Effector memory CD4-positive, alpha-beta T cell (primary cell): ENCODE data around the gene PVR.
"Not testable (repeated sequence)": the region's sequence is repeated elsewhere in the genome, so short reads cannot be mapped to it uniquely, and the experiment has no call there.

ENCODE experiments used
- DNase-seq, 3 donors: peaks; one replicate each; pipeline ENCODE4 v3.0.0-alpha.2; 2020
- H3K27ac ChIP-seq: 2 replicates; pipeline ENCODE4 v1.7.0; 2013; ENCODE audit warnings: mild to moderate bottlenecking, low read length, moderate library complexity; ENCODE audit not compliant: insufficient read depth, poor library complexity, severe bottlenecking
- H3K27me3 ChIP-seq: replicated peaks from 2 replicates; pipeline ENCODE4 v1.7.0; 2013; ENCODE audit warnings: mild to moderate bottlenecking, low read length; ENCODE audit not compliant: insufficient read depth, control insufficient read depth, poor library complexity, severe bottlenecking
- H3K36me3 ChIP-seq: 2 replicates; pipeline ENCODE4 v1.7.0; 2013; ENCODE audit warnings: mild to moderate bottlenecking, low read length, moderate library complexity; ENCODE audit not compliant: control insufficient read depth, insufficient read depth
- H3K4me1 ChIP-seq: 2 replicates; pipeline ENCODE4 v1.7.0; 2013; ENCODE audit warnings: low read length, mild to moderate bottlenecking; ENCODE audit not compliant: control insufficient read depth, insufficient read depth, poor library complexity, severe bottlenecking
- H3K4me3 ChIP-seq: 2 replicates; pipeline ENCODE4 v1.7.0; 2013; ENCODE audit warnings: low read length, low read depth, mild to moderate bottlenecking; ENCODE audit not compliant: insufficient read depth, poor library complexity, severe bottlenecking
- H3K9me3 ChIP-seq: 2 replicates; pipeline ENCODE4 v1.7.0; 2013; ENCODE audit warnings: mild to moderate bottlenecking, low read length, moderate library complexity; ENCODE audit not compliant: control insufficient read depth

PVR gene

GRCh38 chr19:44682807-44683206 is 39.1 kb downstream of the PVR start:
- H3K4me3 ChIP-seq = no peak overlapping the region
- H3K4me1 ChIP-seq = no peaks in the 10 kb centered on the region
- no peak overlapping the region for H3K27ac ChIP-seq
- H3K36me3 ChIP-seq = no peaks in the 10 kb centered on the region
- no peaks in the 10 kb centered on the region for H3K27me3 ChIP-seq
- no peak for DNase-seq
- H3K9me3 ChIP-seq = no peaks in the 10 kb centered on the region

GRCh38 chr19:44683434-44684210 is 39.9 kb downstream of the PVR start:
- H3K4me3 ChIP-seq = no peak overlapping the region
- no peak for DNase-seq
- H3K4me1 ChIP-seq = no peaks in the 10 kb centered on the region

GRCh38 chr19:44684396-44684795 is 40.7 kb downstream of the PVR start:
- DNase-seq, H3K4me3 ChIP-seq, H3K36me3 ChIP-seq, H3K27ac ChIP-seq, H3K4me1 ChIP-seq, H3K9me3 ChIP-seq, H3K27me3 ChIP-seq: not testable (repeated sequence)

More at GRCh38 chr19:44683434-44684210, 39.9 kb downstream of the PVR start:
- no peaks in the 10 kb centered on the region for H3K9me3 ChIP-seq
- no peaks in the 10 kb centered on the region for H3K27me3 ChIP-seq
- H3K27ac ChIP-seq = no peak overlapping the region
- H3K36me3 ChIP-seq = no peaks in the 10 kb centered on the region

- no peaks in the 10 kb centered on the region for H3K4me1 ChIP-seq
- no peak overlapping the region for H3K4me3 ChIP-seq
- H3K27ac ChIP-seq = no peak overlapping the region
- no peaks in the 10 kb centered on the region for H3K36me3 ChIP-seq
- H3K9me3 ChIP-seq = no peaks in the 10 kb centered on the region
- DNase-seq = no peak
- no peaks in the 10 kb centered on the region for H3K27me3 ChIP-seq
These were observed 41.5 kb downstream of the PVR start for GRCh38 chr19:44684892-44685863.

GRCh38 chr19:44685877-44686276 is 42.2 kb downstream of the PVR start:
- Histone ChIP-seq H3K27ac (no peak overlapping the region), H3K4me3 (no peak overlapping the region), H3K27me3 (no peaks in the 10 kb centered on the region), H3K9me3 (no peaks in the 10 kb centered on the region), H3K4me1 (no peaks in the 10 kb centered on the region), H3K36me3 (no peaks in the 10 kb centered on the region)
- DNase-seq = no peak

- H3K4me1 ChIP-seq = peaks cover 4% of the 10 kb centered on the region
- no peak for DNase-seq
These were observed 43.2 kb downstream of the PVR start for GRCh38 chr19:44686896-44687295.

GRCh38 chr19:44687888-44688287 is 44.2 kb downstream of the PVR start:
- no peaks in the 10 kb centered on the region for H3K27me3 ChIP-seq
- H3K9me3 ChIP-seq = no peaks in the 10 kb centered on the region
- no peak overlapping the region for H3K27ac ChIP-seq
- DNase-seq = no peak
- H3K4me3 ChIP-seq = no peak overlapping the region
- peaks cover 14% of the 10 kb centered on the region for H3K4me1 ChIP-seq
- H3K36me3 ChIP-seq = no peaks in the 10 kb centered on the region

More at GRCh38 chr19:44686896-44687295, 43.2 kb downstream of the PVR start:
- Histone ChIP-seq H3K27ac (no peak overlapping the region), H3K27me3 (no peaks in the 10 kb centered on the region), H3K9me3 (no peaks in the 10 kb centered on the region), H3K36me3 (no peaks in the 10 kb centered on the region), H3K4me3 (no peak overlapping the region)

GRCh38 chr19:44689290-44690130 is 45.8 kb downstream of the PVR start:
- no peak overlapping the region for H3K4me3 ChIP-seq
- no peak overlapping the region for H3K27ac ChIP-seq
- H3K9me3 ChIP-seq = no peaks in the 10 kb centered on the region
- H3K4me1 ChIP-seq = peaks cover 14% of the 10 kb centered on the region
- no peaks in the 10 kb centered on the region for H3K36me3 ChIP-seq
- H3K27me3 ChIP-seq = no peaks in the 10 kb centered on the region
- DNase-seq = peak; percentile 37 to 66 (median 58)

GRCh38 chr19:44690131-44690440 is 46.4 kb downstream of the PVR start:
- no peaks in the 10 kb centered on the region for H3K36me3 ChIP-seq
- H3K9me3 ChIP-seq = no peaks in the 10 kb centered on the region
- no peak for DNase-seq
- peaks cover 14% of the 10 kb centered on the region for H3K4me1 ChIP-seq
- no peaks in the 10 kb centered on the region for H3K27me3 ChIP-seq
- H3K4me3 ChIP-seq = no peak overlapping the region
- no peak overlapping the region for H3K27ac ChIP-seq
